Measurements from ENCODE around the gene RIPOR2. TPM values are rescaled to one million over a fixed set of nuclear protein-coding genes. Genes with fewer than 3 reads are reported as not detected.

Gene RIPOR2
- 2.6 TPM for total RNA-seq
- long read RNA-seq, partial matches to known transcripts = 0 of 1 reads
- long read RNA-seq, other reads (novel, unspliced or antisense) = 0 of 1 reads

- intact Hi-C loops (cut with DNase I) = no loop called here
- ATAC-seq = peak; percentile 37
- DNase-seq (ENCODE audit: missing footprints) = peak; percentile 81
Measured at GRCh38 chr6:24935366-24936152, at the start of gene RIPOR2. Gene RIPOR2, minus strand, starts transcription at chr6:24935960. Its CDS starts 62 bp downstream, at chr6:24935898.

- ATAC-seq = no peak
- no peak for DNase-seq (ENCODE audit: missing footprints)
- intact Hi-C loops (cut with DNase I) = no loop called here
Measured at GRCh38 chr6:24985323-24985722, 49.6 kb upstream of the RIPOR2 start.

- intact Hi-C loops (cut with DNase I) = no loop called here
- ATAC-seq (no peak), DNase-seq (ENCODE audit: missing footprints) (no peak)
Measured at GRCh38 chr6:24982231-24982630, 46.5 kb upstream of the RIPOR2 start.

- no peak for ATAC-seq
- no peak for DNase-seq (ENCODE audit: missing footprints)
- intact Hi-C loops (cut with DNase I) = no loop called here
Measured at GRCh38 chr6:24981386-24981760, 45.6 kb upstream of the RIPOR2 start.

GRCh38 chr6:24980507-24981385, 45.0 kb upstream of the RIPOR2 start:
- ATAC-seq (no peak), DNase-seq (ENCODE audit: missing footprints) (no peak)
- intact Hi-C loops (cut with DNase I) = no loop called here

- intact Hi-C loops (cut with DNase I) = no loop called here
- ATAC-seq (no peak), DNase-seq (ENCODE audit: missing footprints) (no peak)
Measured at GRCh38 chr6:24979176-24979575, 43.4 kb upstream of the RIPOR2 start.

GRCh38 chr6:24974182-24975171, 38.7 kb upstream of the RIPOR2 start:
- ATAC-seq = no peak
- DNase-seq (ENCODE audit: missing footprints) = no peak
- intact Hi-C loops (cut with DNase I) = no loop called here

GRCh38 chr6:24972311-24972958, 36.7 kb upstream of the RIPOR2 start:
- intact Hi-C loops (cut with DNase I) = no loop called here
- DNase-seq (ENCODE audit: missing footprints) = no peak
- ATAC-seq = no peak

- DNase-seq (ENCODE audit: missing footprints) (no peak), ATAC-seq (no peak)
- intact Hi-C loops (cut with DNase I) = no loop called here
Measured at GRCh38 chr6:24971067-24971466, 35.3 kb upstream of the RIPOR2 start.

GRCh38 chr6:24969343-24969860, 33.6 kb upstream of the RIPOR2 start:
- intact Hi-C loops (cut with DNase I) = no loop called here
- DNase-seq (ENCODE audit: missing footprints) (no peak), ATAC-seq (no peak)

GRCh38 chr6:24968783-24969182, 33.0 kb upstream of the RIPOR2 start:
- intact Hi-C loops (cut with DNase I) = no loop called here
- DNase-seq (ENCODE audit: missing footprints) = no peak
- ATAC-seq = no peak

GRCh38 chr6:24967211-24967610, 31.5 kb upstream of the RIPOR2 start:
- ATAC-seq = no peak
- intact Hi-C loops (cut with DNase I) = no loop called here
- DNase-seq (ENCODE audit: missing footprints) = no peak

GRCh38 chr6:24966381-24966780, 30.6 kb upstream of the RIPOR2 start:
- ATAC-seq = no peak
- intact Hi-C loops (cut with DNase I) = no loop called here
- no peak for DNase-seq (ENCODE audit: missing footprints)

- DNase-seq (ENCODE audit: missing footprints) = no peak
- intact Hi-C loops (cut with DNase I) = no loop called here
- no peak for ATAC-seq
Measured at GRCh38 chr6:24963887-24964570, 28.3 kb upstream of the RIPOR2 start.

GRCh38 chr6:24963339-24963738, 27.6 kb upstream of the RIPOR2 start:
- DNase-seq (ENCODE audit: missing footprints) (no peak), ATAC-seq (no peak)
- intact Hi-C loops (cut with DNase I) = no loop called here

GRCh38 chr6:24961852-24962251, 26.1 kb upstream of the RIPOR2 start:
- intact Hi-C loops (cut with DNase I) = no loop called here
- no peak for ATAC-seq
- no peak for DNase-seq (ENCODE audit: missing footprints)

- DNase-seq (ENCODE audit: missing footprints) (no peak), ATAC-seq (no peak)
- intact Hi-C loops (cut with DNase I) = no loop called here
Measured at GRCh38 chr6:24960991-24961475, 25.3 kb upstream of the RIPOR2 start.
